HepG2 (cell line): ENCODE results near the gene SAMD10. TPM values are rescaled to one million over a fixed set of nuclear protein-coding genes. Genes with fewer than 3 reads are reported as not detected.

Source experiments
- DPF2 ChIP-seq: sonication (generic); formaldehyde crosslinking; IDR thresholded peaks from 2 replicates; pipeline ENCODE4 v1.4.0; 2020; ENCODE audit warnings: mild to moderate bottlenecking, low read depth, missing genetic modification reagents, borderline replicate concordance
- E2F2 ChIP-seq: sonication (generic); formaldehyde crosslinking; IDR thresholded peaks from 2 replicates; pipeline ENCODE4 v1.4.0; 2020; ENCODE audit warnings: missing genetic modification reagents, borderline replicate concordance
- HDAC6 ChIP-seq: fragments of 200-600 bp; sonication (generic); IDR thresholded peaks from 2 replicates; pipeline ENCODE4 v1.7.0; 2017; ENCODE audit warnings: mild to moderate bottlenecking, antibody characterized with exemption, low read length, low read depth
- MAFK ChIP-seq, 2 experiments: IDR thresholded peaks in 1 of 2; conservative IDR thresholded peaks in 1 of 2; 2 replicates each; pipeline ENCODE4 v1.6.1; 2011; ENCODE audit warnings: improper control_type of control experiment in 2 of 2, low read length in 2 of 2
- RAD51 ChIP-seq: fragments of 450-650 bp; IDR thresholded peaks from 2 replicates; pipeline ENCODE4 v1.6.1; 2016; ENCODE audit warnings: borderline replicate concordance
- ZFP36L2 ChIP-seq: sonication (generic); formaldehyde crosslinking; IDR thresholded peaks from 2 replicates; pipeline ENCODE4 v1.4.0; 2020; ENCODE audit warnings: missing genetic modification reagents
- ZNF20 ChIP-seq: sonication (generic); formaldehyde crosslinking; IDR thresholded peaks from 2 replicates; pipeline ENCODE4 v1.4.0; 2020; ENCODE audit warnings: mild to moderate bottlenecking, moderate library complexity, missing genetic modification reagents
- ZNF230 ChIP-seq: sonication (generic); formaldehyde crosslinking; IDR thresholded peaks from 2 replicates; pipeline ENCODE4 v1.4.0; 2020; ENCODE audit warnings: mild to moderate bottlenecking, missing genetic modification reagents
- ZNF281 ChIP-seq: sonication (generic); formaldehyde crosslinking; IDR thresholded peaks from 2 replicates; pipeline ENCODE4 v1.4.0; 2020; ENCODE audit warnings: missing genetic modification reagents, borderline replicate concordance
- ZNF460 ChIP-seq: sonication (generic); formaldehyde crosslinking; IDR thresholded peaks from 2 replicates; pipeline ENCODE4 v1.5.1; 2020; ENCODE audit warnings: missing genetic modification reagents, mild to moderate bottlenecking, borderline replicate concordance
- ZNF605 ChIP-seq: sonication (generic); formaldehyde crosslinking; IDR thresholded peaks from 2 replicates; pipeline ENCODE4 v1.8.0; 2022; ENCODE audit warnings: mild to moderate bottlenecking, missing genetic modification reagents
- ZNF607 ChIP-seq: sonication (generic); formaldehyde crosslinking; IDR thresholded peaks from 2 replicates; pipeline ENCODE4 v1.5.1; 2020; ENCODE audit warnings: missing genetic modification reagents, mild to moderate bottlenecking, borderline replicate concordance
- ZSCAN29 ChIP-seq: sonication (generic); formaldehyde crosslinking; conservative IDR thresholded peaks from 2 replicates; pipeline ENCODE4 v1.4.0; 2020; ENCODE audit warnings: mild to moderate bottlenecking, missing genetic modification reagents
- polyA plus RNA-seq, 8 experiments: library from polyadenylated mRNA; depleted of rRNA in 3 of 8; stranded (reverse) in 7 of 8; unstranded in 1 of 8; fragments of >200 nt; fragmentation: Illumina TruSeq in 4 of 8; extraction: Trizol in 4 of 8; gene quantifications; 2 replicates each; pipeline versions ENCODE4 v1.2.1 to v1.2.3, GENCODE V29; 2011 to 2016; ENCODE audit warnings: low read depth in 4 of 8, missing spikeins in 1 of 8, mixed read lengths in 1 of 8; ENCODE audit not compliant: insufficient read depth in 1 of 8
- total RNA-seq, 5 experiments: library from RNA; depleted of rRNA; stranded (reverse); fragments of >200 nt; fragmentation: Illumina TruSeq; extraction: Trizol; gene quantifications; 2 replicates each; pipeline ENCODE4 v1.2.3, GENCODE V29; 2016; ENCODE audit warnings: low read depth in 1 of 5
- TF ChIP-seq, protein P1 (sequence below): sonication (generic); formaldehyde crosslinking; IDR thresholded peaks from 2 replicates; pipeline ENCODE4 v1.8.0; 2022; ENCODE audit warnings: missing genetic modification reagents, mild to moderate bottlenecking, borderline replicate concordance
- TF ChIP-seq, protein P2 (sequence below): sonication (generic); formaldehyde crosslinking; IDR thresholded peaks from 2 replicates; pipeline ENCODE4 v1.8.1; 2023; ENCODE audit warnings: mild to moderate bottlenecking, missing genetic modification reagents, borderline replicate concordance
- TF ChIP-seq, protein P3 (sequence below): IDR thresholded peaks from 2 replicates; pipeline ENCODE4 v1.6.1; 2018; ENCODE audit warnings: missing genetic modification reagents, mild to moderate bottlenecking, missing compliant biosample characterization
- TF ChIP-seq, protein P4 (sequence below): sonication (generic); formaldehyde crosslinking; IDR thresholded peaks from 2 replicates; pipeline ENCODE4 v1.4.0; 2020; ENCODE audit warnings: mild to moderate bottlenecking, missing genetic modification reagents

The SAMD10 gene
- total and polyA plus RNA-seq, 2 of the 13 experiments (the other 11 are each of a cell fraction or from before 2014, with no cell fraction given) = 6.1 to 11.0 TPM

GRCh38 chr20:63957004-63957689, 22.3 kb downstream of the SAMD10 start (continued):
- TF ChIP-seq ZNF281 (CRISPR knock-in tag) = 0 out of 2 replicates have a peak, but pooled peaks have one; percentile 13
- TF ChIP-seq, protein P1, sequence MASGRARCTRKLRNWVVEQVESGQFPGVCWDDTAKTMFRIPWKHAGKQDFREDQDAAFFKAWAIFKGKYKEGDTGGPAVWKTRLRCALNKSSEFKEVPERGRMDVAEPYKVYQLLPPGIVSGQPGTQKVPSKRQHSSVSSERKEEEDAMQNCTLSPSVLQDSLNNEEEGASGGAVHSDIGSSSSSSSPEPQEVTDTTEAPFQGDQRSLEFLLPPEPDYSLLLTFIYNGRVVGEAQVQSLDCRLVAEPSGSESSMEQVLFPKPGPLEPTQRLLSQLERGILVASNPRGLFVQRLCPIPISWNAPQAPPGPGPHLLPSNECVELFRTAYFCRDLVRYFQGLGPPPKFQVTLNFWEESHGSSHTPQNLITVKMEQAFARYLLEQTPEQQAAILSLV = no peak
- no peak for TF ChIP-seq HDAC6
- TF ChIP-seq ZNF460 = no peak
- TF ChIP-seq ZSCAN29 = no peak
- no peak; a peak in 1 of 4 replicates for TF ChIP-seq MAFK (conservative IDR thresholded peaks at IDR 0.05 in 1 of 2, IDR thresholded peaks at IDR 0.05 in 1 of 2; ENCODE audit: low read length in 2 of 2)
- TF ChIP-seq RAD51 = no peak
- no peak for TF ChIP-seq E2F2 (CRISPR knock-in tag)
- TF ChIP-seq DPF2 (CRISPR knock-in tag) = no peak
- TF ChIP-seq, protein P2, sequence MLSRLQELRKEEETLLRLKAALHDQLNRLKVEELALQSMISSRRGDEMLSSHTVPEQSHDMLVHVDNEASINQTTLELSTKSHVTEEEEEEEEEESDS (CRISPR knock-in tag) = no peak
- TF ChIP-seq ZNF605 = no peak
- TF ChIP-seq ZNF607 (CRISPR knock-in tag) = no peak
- TF ChIP-seq ZNF230 (CRISPR knock-in tag) = peak; percentile 91; the same call in 1 of the 2 replicates
- TF ChIP-seq, protein P3, sequence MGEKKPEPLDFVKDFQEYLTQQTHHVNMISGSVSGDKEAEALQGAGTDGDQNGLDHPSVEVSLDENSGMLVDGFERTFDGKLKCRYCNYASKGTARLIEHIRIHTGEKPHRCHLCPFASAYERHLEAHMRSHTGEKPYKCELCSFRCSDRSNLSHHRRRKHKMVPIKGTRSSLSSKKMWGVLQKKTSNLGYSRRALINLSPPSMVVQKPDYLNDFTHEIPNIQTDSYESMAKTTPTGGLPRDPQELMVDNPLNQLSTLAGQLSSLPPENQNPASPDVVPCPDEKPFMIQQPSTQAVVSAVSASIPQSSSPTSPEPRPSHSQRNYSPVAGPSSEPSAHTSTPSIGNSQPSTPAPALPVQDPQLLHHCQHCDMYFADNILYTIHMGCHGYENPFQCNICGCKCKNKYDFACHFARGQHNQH (CRISPR knock-in tag) = peak; percentile 74
- TF ChIP-seq ZFP36L2 (CRISPR knock-in tag) = 0 out of 2 replicates have a peak, but pooled peaks have one; percentile 67
- TF ChIP-seq, protein P4, sequence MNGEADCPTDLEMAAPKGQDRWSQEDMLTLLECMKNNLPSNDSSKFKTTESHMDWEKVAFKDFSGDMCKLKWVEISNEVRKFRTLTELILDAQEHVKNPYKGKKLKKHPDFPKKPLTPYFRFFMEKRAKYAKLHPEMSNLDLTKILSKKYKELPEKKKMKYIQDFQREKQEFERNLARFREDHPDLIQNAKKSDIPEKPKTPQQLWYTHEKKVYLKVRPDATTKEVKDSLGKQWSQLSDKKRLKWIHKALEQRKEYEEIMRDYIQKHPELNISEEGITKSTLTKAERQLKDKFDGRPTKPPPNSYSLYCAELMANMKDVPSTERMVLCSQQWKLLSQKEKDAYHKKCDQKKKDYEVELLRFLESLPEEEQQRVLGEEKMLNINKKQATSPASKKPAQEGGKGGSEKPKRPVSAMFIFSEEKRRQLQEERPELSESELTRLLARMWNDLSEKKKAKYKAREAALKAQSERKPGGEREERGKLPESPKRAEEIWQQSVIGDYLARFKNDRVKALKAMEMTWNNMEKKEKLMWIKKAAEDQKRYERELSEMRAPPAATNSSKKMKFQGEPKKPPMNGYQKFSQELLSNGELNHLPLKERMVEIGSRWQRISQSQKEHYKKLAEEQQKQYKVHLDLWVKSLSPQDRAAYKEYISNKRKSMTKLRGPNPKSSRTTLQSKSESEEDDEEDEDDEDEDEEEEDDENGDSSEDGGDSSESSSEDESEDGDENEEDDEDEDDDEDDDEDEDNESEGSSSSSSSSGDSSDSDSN (CRISPR knock-in tag) = peak; percentile 52; the same call in 1 of the 2 replicates
- no peak for TF ChIP-seq ZNF20 (CRISPR knock-in tag)
